ENCODE measurements around the gene CACNA1E. TPM values are rescaled to one million over a fixed set of nuclear protein-coding genes. Genes with fewer than 3 reads are reported as not detected.

The CACNA1E gene
- total RNA-seq, 1 donor from 2014 or later = 2.1 TPM

DNA sequence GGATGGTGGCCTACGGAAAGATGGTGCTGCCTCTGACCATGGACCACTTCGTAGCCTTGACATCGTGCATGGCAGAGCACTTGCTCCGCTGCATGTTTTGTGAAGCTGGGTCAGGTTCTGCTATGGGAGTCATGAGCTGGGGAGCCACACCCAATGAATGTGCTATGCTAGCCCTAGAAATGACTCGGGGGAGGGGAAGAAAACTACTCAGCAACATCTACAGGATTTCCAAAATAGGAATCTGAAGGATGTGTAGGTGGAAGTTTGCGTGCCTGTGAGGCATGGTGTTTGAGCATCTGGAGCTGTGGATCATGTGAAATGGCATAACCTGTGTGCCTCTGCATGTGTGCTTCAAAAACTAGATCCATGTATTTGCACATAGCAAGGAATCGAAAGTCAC lies 247.3 kb downstream of the CACNA1E start:
- no peak for DNase-seq (ENCODE audit: extremely low spot score, unreplicated experiment)
- TF ChIP-seq, protein P1, sequence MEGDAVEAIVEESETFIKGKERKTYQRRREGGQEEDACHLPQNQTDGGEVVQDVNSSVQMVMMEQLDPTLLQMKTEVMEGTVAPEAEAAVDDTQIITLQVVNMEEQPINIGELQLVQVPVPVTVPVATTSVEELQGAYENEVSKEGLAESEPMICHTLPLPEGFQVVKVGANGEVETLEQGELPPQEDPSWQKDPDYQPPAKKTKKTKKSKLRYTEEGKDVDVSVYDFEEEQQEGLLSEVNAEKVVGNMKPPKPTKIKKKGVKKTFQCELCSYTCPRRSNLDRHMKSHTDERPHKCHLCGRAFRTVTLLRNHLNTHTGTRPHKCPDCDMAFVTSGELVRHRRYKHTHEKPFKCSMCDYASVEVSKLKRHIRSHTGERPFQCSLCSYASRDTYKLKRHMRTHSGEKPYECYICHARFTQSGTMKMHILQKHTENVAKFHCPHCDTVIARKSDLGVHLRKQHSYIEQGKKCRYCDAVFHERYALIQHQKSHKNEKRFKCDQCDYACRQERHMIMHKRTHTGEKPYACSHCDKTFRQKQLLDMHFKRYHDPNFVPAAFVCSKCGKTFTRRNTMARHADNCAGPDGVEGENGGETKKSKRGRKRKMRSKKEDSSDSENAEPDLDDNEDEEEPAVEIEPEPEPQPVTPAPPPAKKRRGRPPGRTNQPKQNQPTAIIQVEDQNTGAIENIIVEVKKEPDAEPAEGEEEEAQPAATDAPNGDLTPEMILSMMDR (conservative IDR thresholded peaks at IDR 0.05) = no peak
- peaks cover 3% of the 10 kb centered on the region for H3K27me3 Mint-ChIP-seq
- no peaks in the 10 kb centered on the region for H3K9me3 Mint-ChIP-seq
- H3K36me3 Mint-ChIP-seq = no peaks in the 10 kb centered on the region
- H3K4me1 Mint-ChIP-seq (ENCODE audit: unreplicated experiment) = no peaks in the 10 kb centered on the region
- no peak overlapping the region for H3K4me3 Mint-ChIP-seq
- no peak overlapping the region for H3K27ac Mint-ChIP-seq

DNA sequence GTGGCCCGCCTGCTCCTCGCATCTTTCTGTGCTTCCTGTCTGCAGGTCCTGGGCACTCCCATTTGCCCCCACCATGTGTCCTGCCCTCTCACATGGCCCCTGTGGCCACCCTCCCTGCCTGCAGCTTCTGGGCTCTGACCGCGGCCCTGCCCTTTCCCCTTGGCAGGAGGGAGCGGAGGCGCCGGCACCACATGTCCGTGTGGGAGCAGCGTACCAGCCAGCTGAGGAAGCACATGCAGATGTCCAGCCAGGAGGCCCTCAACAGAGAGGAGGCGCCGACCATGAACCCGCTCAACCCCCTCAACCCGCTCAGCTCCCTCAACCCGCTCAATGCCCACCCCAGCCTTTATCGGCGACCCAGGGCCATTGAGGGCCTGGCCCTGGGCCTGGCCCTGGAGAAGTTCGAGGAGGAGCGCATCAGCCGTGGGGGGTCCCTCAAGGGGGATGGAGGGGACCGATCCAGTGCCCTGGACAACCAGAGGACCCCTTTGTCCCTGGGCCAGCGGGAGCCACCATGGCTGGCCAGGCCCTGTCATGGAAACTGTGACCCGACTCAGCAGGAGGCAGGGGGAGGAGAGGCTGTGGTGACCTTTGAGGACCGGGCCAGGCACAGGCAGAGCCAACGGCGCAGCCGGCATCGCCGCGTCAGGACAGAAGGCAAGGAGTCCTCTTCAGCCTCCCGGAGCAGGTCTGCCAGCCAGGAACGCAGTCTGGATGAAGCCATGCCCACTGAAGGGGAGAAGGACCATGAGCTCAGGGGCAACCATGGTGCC lies 249.1 kb downstream of the CACNA1E start:
- no peaks in the 10 kb centered on the region for H3K9me3 Mint-ChIP-seq
- no peak overlapping the region for H3K4me3 Mint-ChIP-seq
- peaks cover 4% of the 10 kb centered on the region for H3K27me3 Mint-ChIP-seq
- TF ChIP-seq, protein P1 (conservative IDR thresholded peaks at IDR 0.05) = no peak
- H3K27ac Mint-ChIP-seq = no peak overlapping the region
- H3K36me3 Mint-ChIP-seq = no peaks in the 10 kb centered on the region
- no peaks in the 10 kb centered on the region for H3K4me1 Mint-ChIP-seq (ENCODE audit: unreplicated experiment)
- DNase-seq (ENCODE audit: extremely low spot score, unreplicated experiment) = no peak

DNA sequence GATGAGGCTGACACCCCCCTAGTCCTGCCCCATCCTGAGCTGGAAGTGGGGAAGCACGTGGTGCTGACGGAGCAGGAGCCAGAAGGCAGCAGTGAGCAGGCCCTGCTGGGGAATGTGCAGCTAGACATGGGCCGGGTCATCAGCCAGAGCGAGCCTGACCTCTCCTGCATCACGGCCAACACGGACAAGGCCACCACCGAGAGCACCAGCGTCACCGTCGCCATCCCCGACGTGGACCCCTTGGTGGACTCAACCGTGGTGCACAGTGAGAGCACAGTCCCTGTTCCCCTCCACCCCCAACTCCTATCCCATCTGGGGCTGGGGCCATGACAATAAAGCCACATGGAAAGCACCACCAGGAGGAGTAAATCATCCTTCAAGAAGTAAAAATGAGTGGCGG lies 250.2 kb downstream of the CACNA1E start:
- Mint-ChIP-seq H3K4me1 (ENCODE audit: unreplicated experiment) (no peaks in the 10 kb centered on the region), H3K36me3 (no peaks in the 10 kb centered on the region), H3K9me3 (no peaks in the 10 kb centered on the region), H3K27me3 (peaks cover 4% of the 10 kb centered on the region), H3K4me3 (no peak overlapping the region), H3K27ac (no peak overlapping the region)
- TF ChIP-seq, protein P1 (conservative IDR thresholded peaks at IDR 0.05) = no peak
- DNase-seq (ENCODE audit: extremely low spot score, unreplicated experiment) = no peak

DNA sequence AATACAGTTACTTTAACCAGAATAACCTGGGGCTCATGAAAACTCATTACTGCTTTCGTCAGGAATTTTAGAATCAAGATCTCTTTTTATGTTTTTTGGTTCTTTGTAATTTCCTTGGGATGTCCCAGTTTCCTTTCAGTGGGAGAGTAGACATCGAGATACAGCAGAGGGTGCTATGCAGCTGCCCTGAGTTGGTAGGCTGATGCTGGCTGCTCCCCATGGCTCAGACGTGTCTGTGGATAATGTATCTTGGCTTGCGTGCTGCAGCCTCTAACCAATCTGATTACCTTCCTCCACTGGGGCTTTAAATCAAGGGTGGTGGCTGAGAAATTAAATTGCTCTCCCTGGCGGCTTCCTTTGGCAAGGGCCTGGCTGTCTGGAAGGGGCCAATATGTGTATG lies 253.7 kb downstream of the CACNA1E start:
- H3K9me3 Mint-ChIP-seq = no peaks in the 10 kb centered on the region
- H3K4me3 Mint-ChIP-seq = no peak overlapping the region
- H3K27ac Mint-ChIP-seq = no peak overlapping the region
- TF ChIP-seq, protein P1 (conservative IDR thresholded peaks at IDR 0.05) = no peak
- H3K27me3 Mint-ChIP-seq = peaks cover 7% of the 10 kb centered on the region
- peaks cover 2% of the 10 kb centered on the region for H3K4me1 Mint-ChIP-seq (ENCODE audit: unreplicated experiment)
- H3K36me3 Mint-ChIP-seq = no peaks in the 10 kb centered on the region
- DNase-seq (ENCODE audit: extremely low spot score, unreplicated experiment) = no peak

DNA sequence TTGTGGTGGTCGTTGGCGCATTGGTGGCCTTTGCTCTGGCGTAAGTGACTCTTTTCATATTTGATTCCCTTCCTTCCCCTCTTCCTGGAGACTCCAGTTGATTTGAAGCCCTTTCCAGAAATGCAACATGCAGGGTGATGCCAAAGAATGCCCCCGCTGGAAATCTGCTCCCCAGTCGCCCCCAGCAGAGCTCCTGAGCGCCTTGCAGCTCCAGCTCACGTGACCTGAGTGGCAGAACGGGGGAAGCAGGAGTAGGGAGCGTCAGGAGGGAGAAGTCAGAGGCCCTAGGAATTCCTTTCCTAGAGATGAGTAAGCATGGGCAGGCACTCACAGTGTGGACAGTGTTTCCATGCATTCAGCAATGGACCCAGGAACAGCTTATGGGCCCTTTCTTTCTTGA lies 255.9 kb downstream of the CACNA1E start:
- no peaks in the 10 kb centered on the region for H3K36me3 Mint-ChIP-seq
- no peak for DNase-seq (ENCODE audit: extremely low spot score, unreplicated experiment)
- no peak overlapping the region for H3K27ac Mint-ChIP-seq
- no peaks in the 10 kb centered on the region for H3K9me3 Mint-ChIP-seq
- H3K27me3 Mint-ChIP-seq = peaks cover 10% of the 10 kb centered on the region
- H3K4me3 Mint-ChIP-seq = no peak overlapping the region
- peaks cover 11% of the 10 kb centered on the region for H3K4me1 Mint-ChIP-seq (ENCODE audit: unreplicated experiment)
- TF ChIP-seq, protein P1 (conservative IDR thresholded peaks at IDR 0.05) = no peak
